ENCODE results near the gene IFNA21. TPM values are rescaled to one million over a fixed set of nuclear protein-coding genes. Genes with fewer than 3 reads are reported as not detected.
"Not testable (repeated sequence)": the region's sequence is repeated elsewhere in the genome, so short reads cannot be mapped to it uniquely, and the experiment has no call there.

The IFNA21 gene
- total RNA-seq: not detected

- not testable (repeated sequence) for H3K27me3 ChIP-seq; H3K27ac ChIP-seq; H3K36me3 ChIP-seq (replicated peaks in 1 of 2; ENCODE audit: insufficient read depth in 1 of 2, low read depth in 2 of 2); H3K4me1 ChIP-seq; DNase-seq; ATAC-seq; H3K4me3 ChIP-seq; H3K9me3 ChIP-seq
- intact Hi-C loops (cut with DNase I): loop anchor here (10.0 kb wide), 1 partner anchor 62 kb away; no protein-coding TSS in a partner anchor
- 76 to 86% methylated on average over 2 of the region's 2 CpGs for WGBS, 2 donors
Measured at GRCh38 chr9:21166560-21166959, at the start of gene IFNA21. Gene IFNA21, minus strand, starts transcription at chr9:21166660. Its CDS starts 48 bp downstream, at chr9:21166612.

- intact Hi-C loops (cut with DNase I); H3K27ac ChIP-seq; H3K4me3 ChIP-seq; H3K27me3 ChIP-seq; H3K9me3 ChIP-seq; H3K36me3 ChIP-seq (replicated peaks in 1 of 2; ENCODE audit: insufficient read depth in 1 of 2, low read depth in 2 of 2); DNase-seq; H3K4me1 ChIP-seq; ATAC-seq: not testable (repeated sequence)
- WGBS, 2 donors: 24 to 38% methylated on average over 5 of the region's 5 CpGs
Measured at GRCh38 chr9:21213411-21214326, 47.2 kb upstream of the IFNA21 start.

GRCh38 chr9:21212160-21212559 lies 45.7 kb upstream of the IFNA21 start:
- H3K4me1 ChIP-seq; DNase-seq; H3K27ac ChIP-seq; H3K27me3 ChIP-seq; H3K9me3 ChIP-seq; H3K4me3 ChIP-seq; intact Hi-C loops (cut with DNase I); H3K36me3 ChIP-seq (replicated peaks in 1 of 2; ENCODE audit: insufficient read depth in 1 of 2, low read depth in 2 of 2); ATAC-seq: not testable (repeated sequence)
- WGBS, 2 donors: 33 to 51% methylated on average over 1 to 2 of the region's 2 CpGs

- ATAC-seq; H3K4me3 ChIP-seq; H3K4me1 ChIP-seq; DNase-seq; H3K27me3 ChIP-seq; H3K27ac ChIP-seq; H3K36me3 ChIP-seq (replicated peaks in 1 of 2; ENCODE audit: insufficient read depth in 1 of 2, low read depth in 2 of 2); intact Hi-C loops (cut with DNase I); H3K9me3 ChIP-seq: not testable (repeated sequence)
- WGBS, 2 donors: 76 to 100% methylated on average over 2 of the region's 2 CpGs
Measured at GRCh38 chr9:21210782-21211181, 44.3 kb upstream of the IFNA21 start.

- WGBS, 2 donors: 71 to 85% methylated on average over 3 to 7 of the region's 7 CpGs
- no peaks in the 10 kb centered on the region for H3K36me3 ChIP-seq (replicated peaks in 1 of 2; ENCODE audit: insufficient read depth in 1 of 2, low read depth in 2 of 2)
- H3K4me1 ChIP-seq: no peaks in the 10 kb centered on the region
- no peak for DNase-seq
- no peak for ATAC-seq
- H3K27me3 ChIP-seq: no peaks in the 10 kb centered on the region
- H3K27ac ChIP-seq: no peak overlapping the region
- TF ChIP-seq CTCF (IDR thresholded peaks at IDR 0.05) (no peak), POLR2A (IDR thresholded peaks at IDR 0.05) (no peak)
- H3K9me3 ChIP-seq: no peaks in the 10 kb centered on the region
- no peak overlapping the region for H3K4me3 ChIP-seq
- intact Hi-C loops (cut with DNase I): no loop called here
Measured at GRCh38 chr9:21210311-21210710, 43.9 kb upstream of the IFNA21 start.

GRCh38 chr9:21207043-21207442 lies 40.6 kb upstream of the IFNA21 start, which contains the start of gene IFNA10:
Gene IFNA10, minus strand, starts transcription at chr9:21207143. Its CDS starts 46 bp downstream, at chr9:21207097.
- H3K4me1 ChIP-seq; H3K36me3 ChIP-seq (replicated peaks in 1 of 2; ENCODE audit: insufficient read depth in 1 of 2, low read depth in 2 of 2); DNase-seq; H3K4me3 ChIP-seq; H3K27me3 ChIP-seq; ATAC-seq; intact Hi-C loops (cut with DNase I); H3K27ac ChIP-seq; H3K9me3 ChIP-seq: not testable (repeated sequence)
- 62 to 67% methylated on average over 3 of the region's 3 CpGs for WGBS, 2 donors

GRCh38 chr9:21205204-21205603 lies 38.7 kb upstream of the IFNA21 start:
- no peaks in the 10 kb centered on the region for H3K9me3 ChIP-seq
- ATAC-seq (no peak), DNase-seq (no peak)
- no peaks in the 10 kb centered on the region for H3K4me1 ChIP-seq
- no peak overlapping the region for H3K27ac ChIP-seq
- H3K4me3 ChIP-seq: no peak overlapping the region
- intact Hi-C loops (cut with DNase I): no loop called here
- TF ChIP-seq CTCF (IDR thresholded peaks at IDR 0.05) (no peak), POLR2A (IDR thresholded peaks at IDR 0.05) (no peak)
- no peaks in the 10 kb centered on the region for H3K36me3 ChIP-seq (replicated peaks in 1 of 2; ENCODE audit: insufficient read depth in 1 of 2, low read depth in 2 of 2)
- H3K27me3 ChIP-seq: no peaks in the 10 kb centered on the region

- H3K4me1 ChIP-seq; ATAC-seq; H3K27ac ChIP-seq; H3K36me3 ChIP-seq (replicated peaks in 1 of 2; ENCODE audit: insufficient read depth in 1 of 2, low read depth in 2 of 2); H3K27me3 ChIP-seq; DNase-seq; H3K4me3 ChIP-seq; H3K9me3 ChIP-seq; intact Hi-C loops (cut with DNase I): not testable (repeated sequence)
- WGBS, 2 donors: 47 to 66% methylated on average over 4 of the region's 4 CpGs
Measured at GRCh38 chr9:21202105-21202504, 35.6 kb upstream of the IFNA21 start, which contains the start of gene IFNA7. Gene IFNA7, minus strand, starts transcription at chr9:21202205. Its CDS starts 40 bp downstream, at chr9:21202165.
